Ovary (tissue), 9 donors: ENCODE results near the gene DKK2. TPM values are rescaled to one million over a fixed set of nuclear protein-coding genes. Genes with fewer than 3 reads are reported as not detected.

Source experiments
- DNase-seq, 5 donors: peaks; one replicate each; pipeline ENCODE4 v3.0.0-alpha.2; 2019 to 2020
- H3K27ac ChIP-seq, 2 donors: fragments of 200-600 bp; one replicate each; pipeline versions ENCODE4 v1.5.1 to v1.8.0; 2019 to 2022
- H3K27me3 ChIP-seq: fragments of 200-600 bp; one replicate; pipeline ENCODE4 v1.8.0; 2022
- H3K36me3 ChIP-seq: fragments of 200-600 bp; sonication (generic); one replicate; pipeline ENCODE4 v1.5.1; 2019
- H3K4me1 ChIP-seq: one replicate; pipeline ENCODE4 v1.8.1; 2013; ENCODE audit warnings: mild to moderate bottlenecking, moderate library complexity; ENCODE audit not compliant: insufficient read depth
- H3K4me3 ChIP-seq: fragments of 200-600 bp; sonication (generic); one replicate; pipeline ENCODE4 v1.5.1; 2017
- H3K9me3 ChIP-seq, 2 donors: fragments of 200-600 bp in 1 of 2; sonication (generic) in 1 of 2; one replicate each; pipeline versions ENCODE4 v1.5.1 to v1.8.1; 2013 to 2019; ENCODE audit warnings: mild to moderate bottlenecking in 1 of 2, moderate library complexity in 1 of 2
- CTCF ChIP-seq, 3 donors: fragments of 450-650 bp in 2 of 3; fragments of 200-600 bp in 1 of 3; IDR thresholded peaks; one replicate each; pipeline versions ENCODE4 v1.5.1 to v1.8.0; 2016 to 2022; ENCODE audit warnings: antibody characterized with exemption in 3 of 3, mild to moderate bottlenecking in 1 of 3
- EP300 ChIP-seq: sonication (generic); formaldehyde crosslinking; IDR thresholded peaks from one replicate; pipeline ENCODE4 v1.6.1; 2017; ENCODE audit warnings: antibody characterized with exemption
- POLR2A ChIP-seq: fragments of 450-650 bp; IDR thresholded peaks from one replicate; pipeline ENCODE4 v1.6.1; 2017; ENCODE audit warnings: antibody characterized with exemption, mild to moderate bottlenecking, moderate library complexity
- WGBS, 3 donors: extraction: QIAGEN DNeasy Blood & Tissue Kit in 1 of 3; methylation state at CpG; one replicate each; pipeline versions ENCODE4 v1.1.5 to v1.1.7; 2013 to 2017; 5-methylcytosine and 5-hydroxymethylcytosine counted together
- intact Hi-C, 4 donors: fragments of 100-400 bp; cut with DNase I; formaldehyde crosslinking; loops; one replicate each; pipeline versions ENCODE4 v1.11.0 to v1.15.1; 2022 to 2023
- polyA plus RNA-seq, 2 donors: library from polyadenylated mRNA; stranded (reverse); fragments of 200-250 nt in 1 of 2; fragments of 350-450 nt in 1 of 2; fragmentation: Illumina TruSeq in 1 of 2; extraction: RNeasy Lipid Tissue Mini Kit (QIAGEN cat#74804) in 1 of 2; gene quantifications; one replicate each; pipeline ENCODE4 v1.2.3, GENCODE V29; 2013 to 2014
- total RNA-seq, 7 donors: library from RNA; depleted of rRNA in 2 of 7; stranded (reverse); fragments of >200 nt in 2 of 7; fragmentation: NEBNext Ultra II Directional in 3 of 7; extraction: Animal tissue kit (Norgen Biotek cat#: 25700) in 3 of 7; gene quantifications; one replicate each; pipeline versions ENCODE4 v1.1.0 to v1.2.4, GENCODE V29; 2016 to 2023
- donor health status: DM: no; HTN: no; CAD: no; lungs with moderate emphysema.
- donor health status: DM: no; HTN: no; CAD: no.
- donor health status: Bipolar disorder and iron deficiency.
- donor health status: DM: yes; HTN: yes; CAD: no.
- donor health status: DM: no; HTN: no; CAD: no.
- donor health status: DM: yes; HTN: yes; CAD: no.

Gene DKK2
- total and polyA plus RNA-seq, 9 donors = 0.30 to 3.8 (median 0.62) TPM

- no peak for DNase-seq
- Histone ChIP-seq H3K36me3 (no peaks in the 10 kb centered on the region), H3K27ac (no peak overlapping the region), H3K27me3 (no peaks in the 10 kb centered on the region), H3K9me3 (no peaks in the 10 kb centered on the region), H3K4me1 (no peaks in the 10 kb centered on the region), H3K4me3 (no peak overlapping the region)
- TF ChIP-seq POLR2A = no peak
- no peak for TF ChIP-seq EP300
- TF ChIP-seq CTCF (IDR thresholded peaks at IDR 0.05) = no peak
- WGBS, 3 donors = 80 to 83% (median 81%) methylated on average over 3 of the region's 3 CpGs
- intact Hi-C loops = no loop called here
These were observed 32.9 kb upstream of the DKK2 start for GRCh38 chr4:107069049-107069448.

DNA sequence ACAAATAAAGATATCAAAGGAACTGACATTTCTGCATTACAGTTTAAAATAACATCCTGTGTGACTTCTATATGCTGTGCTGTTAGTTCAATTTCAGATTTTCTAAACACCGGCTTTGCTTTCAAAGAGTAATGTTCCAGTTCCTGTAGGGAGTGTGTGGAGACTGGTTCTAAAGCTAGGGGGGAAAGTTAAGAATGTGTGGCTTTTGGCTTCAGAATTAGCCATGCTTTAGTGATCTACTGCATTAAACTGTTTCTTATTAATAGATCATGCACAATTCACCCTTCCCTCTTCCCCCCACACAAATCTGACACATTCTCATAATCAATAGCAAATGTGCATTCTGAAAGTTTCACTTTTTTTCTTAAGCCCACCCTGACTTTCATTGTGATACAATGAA lies 32.0 kb upstream of the DKK2 start:
- whole genome bisulfite sequencing, 3 donors = 15 to 31% (median 26%) methylated on average over 1 of the region's 1 CpG
- intact Hi-C loops = no loop called here
- no peak overlapping the region for H3K27ac ChIP-seq
- TF ChIP-seq CTCF (IDR thresholded peaks at IDR 0.05) = no peak
- TF ChIP-seq EP300 = no peak
- no peak for TF ChIP-seq POLR2A
- no peaks in the 10 kb centered on the region for H3K36me3 ChIP-seq
- no peaks in the 10 kb centered on the region for H3K27me3 ChIP-seq
- H3K4me1 ChIP-seq = no peaks in the 10 kb centered on the region
- no peaks in the 10 kb centered on the region for H3K9me3 ChIP-seq
- no peak overlapping the region for H3K4me3 ChIP-seq
- no peak for DNase-seq

DNA sequence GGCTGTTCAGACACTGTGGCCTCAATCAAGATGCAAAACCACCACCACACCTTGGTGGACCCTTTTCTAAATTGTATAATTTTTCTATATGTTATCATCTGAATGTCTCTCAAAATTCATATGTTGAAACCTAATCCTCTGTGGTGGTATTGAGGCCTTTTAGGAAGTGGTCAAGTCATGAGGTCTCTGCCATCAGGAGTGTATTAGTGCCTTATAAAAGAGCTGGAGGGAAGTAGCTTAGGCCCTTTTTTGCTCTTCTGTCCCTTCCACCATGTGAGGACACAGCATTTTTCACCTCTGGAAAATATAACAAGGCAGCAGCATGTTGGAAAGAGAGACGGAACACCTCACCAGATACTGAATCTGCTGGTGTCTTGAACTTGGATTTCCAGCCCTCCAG lies 30.5 kb upstream of the DKK2 start:
- Histone ChIP-seq H3K4me1 (no peaks in the 10 kb centered on the region), H3K4me3 (no peak overlapping the region), H3K9me3 (no peaks in the 10 kb centered on the region), H3K36me3 (no peaks in the 10 kb centered on the region), H3K27me3 (no peaks in the 10 kb centered on the region), H3K27ac (no peak overlapping the region)
- no peak for DNase-seq
- intact Hi-C loops = no loop called here
- no peak for TF ChIP-seq CTCF (IDR thresholded peaks at IDR 0.05)
- TF ChIP-seq EP300 = no peak
- TF ChIP-seq POLR2A = no peak
- 84 to 88% (median 87%) methylated on average over 1 of the region's 1 CpG for WGBS, 3 donors

DNA sequence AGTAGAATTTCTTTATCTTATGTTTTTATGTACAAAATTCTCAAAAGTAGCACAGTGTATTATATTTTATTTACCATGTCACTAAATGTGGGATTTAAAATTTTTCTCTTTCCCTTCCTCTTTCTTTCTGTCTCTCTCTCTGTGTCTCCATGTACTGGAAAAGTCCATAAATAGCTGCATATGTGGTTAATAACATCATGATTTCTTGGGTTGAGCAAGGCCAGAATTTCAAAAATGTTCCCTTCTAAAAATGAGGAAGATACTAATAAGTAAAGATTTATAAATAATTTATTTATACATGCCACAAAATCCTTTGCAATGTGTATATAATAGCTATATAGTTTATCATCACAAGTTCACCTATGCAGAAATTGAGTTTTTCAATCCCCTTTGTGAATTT lies 29.1 kb upstream of the DKK2 start:
- Histone ChIP-seq H3K27me3 (no peaks in the 10 kb centered on the region), H3K4me3 (no peak overlapping the region), H3K9me3 (no peaks in the 10 kb centered on the region), H3K36me3 (no peaks in the 10 kb centered on the region), H3K4me1 (no peaks in the 10 kb centered on the region), H3K27ac (no peak overlapping the region)
- TF ChIP-seq CTCF (IDR thresholded peaks at IDR 0.05) = no peak
- TF ChIP-seq POLR2A = no peak
- no peak for TF ChIP-seq EP300
- no peak for DNase-seq
- intact Hi-C loops = no loop called here

- H3K27ac ChIP-seq = no peak overlapping the region
- no peaks in the 10 kb centered on the region for H3K4me1 ChIP-seq
- no peak for TF ChIP-seq POLR2A
- TF ChIP-seq EP300 = no peak
- TF ChIP-seq CTCF (IDR thresholded peaks at IDR 0.05) = no peak
- H3K27me3 ChIP-seq = no peaks in the 10 kb centered on the region
- H3K9me3 ChIP-seq = no peaks in the 10 kb centered on the region
- no peak for DNase-seq
- H3K36me3 ChIP-seq = no peaks in the 10 kb centered on the region
- intact Hi-C loops = no loop called here
- H3K4me3 ChIP-seq = no peak overlapping the region
- 33 to 44% (median 36%) methylated on average over 6 of the region's 6 CpGs for WGBS, 3 donors
These were observed 24.3 kb upstream of the DKK2 start for GRCh38 chr4:107060388-107060787.
